Neural cell (in vitro differentiated cells): ENCODE data around the gene TNKS2.

Source experiments
- EP300 ChIP-seq: fragments of 450-650 bp; conservative IDR thresholded peaks from 2 replicates; pipeline ENCODE4 v1.6.1; 2014; ENCODE audit warnings: antibody characterized with exemption, mild to moderate bottlenecking, moderate library complexity; ENCODE audit not compliant: poor library complexity, severe bottlenecking
- EZH2 ChIP-seq: fragments of 200-600, 300-800 bp; shearing (Covaris generic), sonication (generic); IDR thresholded peaks from 2 replicates; pipeline ENCODE4 v1.6.1; 2014; ENCODE audit warnings: antibody characterized with exemption, low read length, borderline replicate concordance, mild to moderate bottlenecking; ENCODE audit not compliant: insufficient read depth, poor library complexity, severe bottlenecking
- POLR2AphosphoS5 ChIP-seq: IDR thresholded peaks from 2 replicates; pipeline ENCODE4 v1.6.1; 2012
- RAD21 ChIP-seq: fragments of 450-650 bp; conservative IDR thresholded peaks from 2 replicates; pipeline ENCODE4 v1.6.1; 2014; ENCODE audit warnings: antibody characterized with exemption, mild to moderate bottlenecking, moderate library complexity
- SMC3 ChIP-seq: fragments of 450-650 bp; conservative IDR thresholded peaks from 2 replicates; pipeline ENCODE4 v1.6.1; 2014; ENCODE audit warnings: antibody characterized with exemption, mild to moderate bottlenecking, moderate library complexity; ENCODE audit not compliant: poor library complexity
- TAF1 ChIP-seq: IDR thresholded peaks from 2 replicates; pipeline ENCODE4 v1.6.1; 2012; ENCODE audit warnings: low read depth
- TF ChIP-seq, protein P1 (sequence below): fragments of 450-650 bp; IDR thresholded peaks from 2 replicates; pipeline ENCODE4 v1.5.1; 2014; ENCODE audit warnings: antibody characterized with exemption, mild to moderate bottlenecking, moderate library complexity; ENCODE audit not compliant: poor library complexity, severe bottlenecking
- TF ChIP-seq, protein P2 (sequence below): IDR thresholded peaks from 2 replicates; pipeline ENCODE4 v1.6.1; 2012; ENCODE audit warnings: borderline replicate concordance

DNA sequence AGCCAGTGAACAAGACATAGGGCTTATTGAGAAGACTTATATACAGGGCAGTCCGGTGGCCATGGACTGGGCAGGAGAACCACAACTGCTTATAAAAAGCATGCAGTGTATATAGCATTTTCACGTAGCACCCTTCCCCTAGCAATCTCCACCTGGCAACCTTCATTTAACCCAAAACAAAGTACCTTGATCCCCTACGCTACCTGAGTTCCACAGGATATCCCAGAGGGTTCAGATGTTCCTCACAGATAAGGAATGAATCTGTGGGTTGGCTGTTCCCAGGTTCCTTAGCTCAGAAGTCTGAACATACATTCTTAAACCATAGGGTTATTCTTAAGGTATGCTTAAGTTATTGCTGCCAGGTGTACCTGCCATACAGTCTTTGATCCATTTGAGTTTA is 22.0 kb upstream of the TNKS2 start:
- TF ChIP-seq, protein P1, sequence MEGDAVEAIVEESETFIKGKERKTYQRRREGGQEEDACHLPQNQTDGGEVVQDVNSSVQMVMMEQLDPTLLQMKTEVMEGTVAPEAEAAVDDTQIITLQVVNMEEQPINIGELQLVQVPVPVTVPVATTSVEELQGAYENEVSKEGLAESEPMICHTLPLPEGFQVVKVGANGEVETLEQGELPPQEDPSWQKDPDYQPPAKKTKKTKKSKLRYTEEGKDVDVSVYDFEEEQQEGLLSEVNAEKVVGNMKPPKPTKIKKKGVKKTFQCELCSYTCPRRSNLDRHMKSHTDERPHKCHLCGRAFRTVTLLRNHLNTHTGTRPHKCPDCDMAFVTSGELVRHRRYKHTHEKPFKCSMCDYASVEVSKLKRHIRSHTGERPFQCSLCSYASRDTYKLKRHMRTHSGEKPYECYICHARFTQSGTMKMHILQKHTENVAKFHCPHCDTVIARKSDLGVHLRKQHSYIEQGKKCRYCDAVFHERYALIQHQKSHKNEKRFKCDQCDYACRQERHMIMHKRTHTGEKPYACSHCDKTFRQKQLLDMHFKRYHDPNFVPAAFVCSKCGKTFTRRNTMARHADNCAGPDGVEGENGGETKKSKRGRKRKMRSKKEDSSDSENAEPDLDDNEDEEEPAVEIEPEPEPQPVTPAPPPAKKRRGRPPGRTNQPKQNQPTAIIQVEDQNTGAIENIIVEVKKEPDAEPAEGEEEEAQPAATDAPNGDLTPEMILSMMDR: no peak
- TF ChIP-seq POLR2AphosphoS5 (no peak), RAD21 (no peak), EZH2 (no peak), EP300 (no peak), SMC3 (no peak), TAF1 (no peak)
- TF ChIP-seq, protein P2, sequence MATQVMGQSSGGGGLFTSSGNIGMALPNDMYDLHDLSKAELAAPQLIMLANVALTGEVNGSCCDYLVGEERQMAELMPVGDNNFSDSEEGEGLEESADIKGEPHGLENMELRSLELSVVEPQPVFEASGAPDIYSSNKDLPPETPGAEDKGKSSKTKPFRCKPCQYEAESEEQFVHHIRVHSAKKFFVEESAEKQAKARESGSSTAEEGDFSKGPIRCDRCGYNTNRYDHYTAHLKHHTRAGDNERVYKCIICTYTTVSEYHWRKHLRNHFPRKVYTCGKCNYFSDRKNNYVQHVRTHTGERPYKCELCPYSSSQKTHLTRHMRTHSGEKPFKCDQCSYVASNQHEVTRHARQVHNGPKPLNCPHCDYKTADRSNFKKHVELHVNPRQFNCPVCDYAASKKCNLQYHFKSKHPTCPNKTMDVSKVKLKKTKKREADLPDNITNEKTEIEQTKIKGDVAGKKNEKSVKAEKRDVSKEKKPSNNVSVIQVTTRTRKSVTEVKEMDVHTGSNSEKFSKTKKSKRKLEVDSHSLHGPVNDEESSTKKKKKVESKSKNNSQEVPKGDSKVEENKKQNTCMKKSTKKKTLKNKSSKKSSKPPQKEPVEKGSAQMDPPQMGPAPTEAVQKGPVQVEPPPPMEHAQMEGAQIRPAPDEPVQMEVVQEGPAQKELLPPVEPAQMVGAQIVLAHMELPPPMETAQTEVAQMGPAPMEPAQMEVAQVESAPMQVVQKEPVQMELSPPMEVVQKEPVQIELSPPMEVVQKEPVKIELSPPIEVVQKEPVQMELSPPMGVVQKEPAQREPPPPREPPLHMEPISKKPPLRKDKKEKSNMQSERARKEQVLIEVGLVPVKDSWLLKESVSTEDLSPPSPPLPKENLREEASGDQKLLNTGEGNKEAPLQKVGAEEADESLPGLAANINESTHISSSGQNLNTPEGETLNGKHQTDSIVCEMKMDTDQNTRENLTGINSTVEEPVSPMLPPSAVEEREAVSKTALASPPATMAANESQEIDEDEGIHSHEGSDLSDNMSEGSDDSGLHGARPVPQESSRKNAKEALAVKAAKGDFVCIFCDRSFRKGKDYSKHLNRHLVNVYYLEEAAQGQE: no peak
